Measurements from ENCODE around the gene PREPL.

Gene PREPL

GRCh38 chr2:44295633-44296359 lies 65.5 kb downstream of the PREPL start:
- no peak for DNase-seq (ENCODE audit: low read depth)

GRCh38 chr2:44295113-44295512 lies 66.2 kb downstream of the PREPL start:
- DNase-seq (ENCODE audit: low read depth) = no peak

GRCh38 chr2:44291281-44292248 lies 69.7 kb downstream of the PREPL start:
- DNase-seq (ENCODE audit: low read depth) = peak; percentile 50

- DNase-seq (ENCODE audit: low read depth) = peak; percentile 44
These were observed 71.0 kb downstream of the PREPL start for GRCh38 chr2:44290261-44290660.

- DNase-seq (ENCODE audit: low read depth) = no peak
These were observed 74.2 kb downstream of the PREPL start for GRCh38 chr2:44286884-44287638.

GRCh38 chr2:44286119-44286883 lies 75.0 kb downstream of the PREPL start:
- no peak for DNase-seq (ENCODE audit: low read depth)

DNA sequence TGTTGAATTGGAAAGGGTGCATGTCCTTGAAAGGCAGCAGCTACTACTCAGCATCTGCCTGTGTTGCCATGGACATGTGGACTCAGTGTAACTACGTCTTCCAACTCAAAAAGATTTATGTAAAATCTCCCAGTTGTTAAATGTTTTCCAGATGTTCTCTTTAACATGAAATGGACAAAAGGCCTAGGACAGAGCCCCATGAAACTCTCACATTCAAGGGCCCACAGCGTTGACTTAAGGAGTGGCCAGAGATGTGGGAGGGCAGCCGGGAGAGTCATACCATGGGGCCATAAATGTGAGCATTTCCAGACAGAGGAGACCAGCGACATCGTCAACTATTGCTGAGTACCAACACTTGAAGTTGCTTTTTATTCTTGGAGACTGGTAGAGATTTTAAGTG lies 76.1 kb downstream of the PREPL start:
- no peak for DNase-seq (ENCODE audit: low read depth)

GRCh38 chr2:44283116-44283666 lies 78.1 kb downstream of the PREPL start:
- DNase-seq (ENCODE audit: low read depth) = no peak

DNA sequence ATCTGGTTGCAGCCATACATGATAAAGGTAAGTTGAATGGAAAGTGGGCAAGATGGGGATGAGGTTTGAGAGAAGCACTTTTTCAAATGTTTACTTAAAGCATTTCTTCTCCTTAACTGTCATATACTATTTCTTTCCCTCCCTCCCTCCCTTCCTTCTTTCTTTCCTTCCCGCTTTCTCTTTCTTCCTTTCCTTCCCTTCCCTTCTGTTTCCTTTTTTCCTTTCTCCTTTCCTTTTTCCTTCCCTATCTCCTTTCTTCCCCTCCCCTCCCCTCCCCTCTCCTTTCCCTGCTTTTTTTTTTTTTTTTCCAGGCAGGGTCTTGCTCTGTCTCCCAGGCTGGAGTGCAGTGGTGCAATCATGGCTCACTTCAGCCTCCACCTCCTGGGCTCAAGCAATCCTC lies 80.4 kb downstream of the PREPL start:
- DNase-seq (ENCODE audit: low read depth) = no peak

DNA sequence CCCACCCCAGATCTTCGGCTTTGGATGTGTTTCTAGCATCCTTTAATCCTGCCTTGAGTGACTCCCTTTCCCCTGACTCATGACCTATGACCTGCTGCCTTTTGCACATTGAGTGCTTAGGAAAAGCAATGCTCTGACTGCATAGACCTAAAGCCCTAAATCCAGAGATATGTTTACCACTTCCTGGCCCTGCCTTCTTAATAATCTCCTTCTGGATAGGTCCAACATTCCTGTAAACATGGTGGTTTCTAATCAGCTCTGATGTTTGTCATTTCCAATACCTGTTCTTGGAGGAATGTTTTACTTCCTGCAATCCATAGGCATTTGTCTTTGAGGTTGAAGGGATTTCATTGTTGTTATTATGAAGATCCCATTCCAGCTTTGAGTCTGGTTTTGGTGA lies 83.8 kb downstream of the PREPL start:
- DNase-seq (ENCODE audit: low read depth) = no peak

GRCh38 chr2:44275927-44276303 lies 85.4 kb downstream of the PREPL start:
- peak; percentile 32 for DNase-seq (ENCODE audit: low read depth)

GRCh38 chr2:44273596-44273995 lies 87.7 kb downstream of the PREPL start:
- DNase-seq (ENCODE audit: low read depth) = no peak

GRCh38 chr2:44273076-44273475 lies 88.2 kb downstream of the PREPL start:
- DNase-seq (ENCODE audit: low read depth) = no peak

DNA sequence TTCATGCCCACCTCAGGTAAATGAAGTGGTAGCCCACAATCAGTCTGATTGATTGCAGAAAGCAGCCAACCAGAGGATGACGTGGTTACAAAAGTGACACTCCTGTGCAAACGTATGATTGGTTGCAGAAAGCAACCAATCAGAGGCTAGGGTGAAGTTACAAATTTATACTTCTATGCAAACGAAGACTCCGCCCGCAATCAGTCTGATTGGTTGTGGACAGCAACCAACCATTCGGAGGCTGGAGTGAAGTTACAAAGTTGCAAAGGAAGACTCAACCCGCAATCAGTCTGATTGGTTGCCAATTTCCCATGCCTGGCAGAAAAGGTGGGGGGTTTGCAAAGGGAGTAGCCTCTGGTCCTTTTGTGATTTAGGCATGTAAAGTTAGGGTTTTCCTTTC lies 90.0 kb downstream of the PREPL start:
- no peak for DNase-seq (ENCODE audit: low read depth)

GRCh38 chr2:44269831-44270230 lies 91.5 kb downstream of the PREPL start:
- DNase-seq (ENCODE audit: low read depth) = no peak

GRCh38 chr2:44267796-44268648 lies 93.3 kb downstream of the PREPL start:
- DNase-seq (ENCODE audit: low read depth) = peak; percentile 90

Data from fibroblast of gingiva (primary cell).